IMR-90 (cell line): ENCODE results near the gene MAML2. TPM values are rescaled to one million over a fixed set of nuclear protein-coding genes. Genes with fewer than 3 reads are reported as not detected.

Experiments used
- ATAC-seq: fragments of 200-7000 bp; cut with Tn5 transposase; 2 replicates; pipeline ENCODE4 v1.9.1; 2020; ENCODE audit warnings: low read depth, mild to moderate bottlenecking, moderate library complexity
- BruUV-seq: library from RNA; stranded (reverse); fragments of 400-500 nt; replicated peaks from 2 replicates; lab custom pipeline; 2021; lab: Mats Ljungman, UMichigan
- CTCF ChIA-PET: fragments of 300-600 bp; formaldehyde crosslinking; extraction: SDS; loops from one replicate; lab custom pipeline; 2021; ENCODE audit warnings: antibody characterized with exemption; lab: Yijun Ruan, JAX
- POLR2A ChIA-PET: fragments of 300-600 bp; sonication (Branson Sonifier 250); formaldehyde crosslinking; loops from one replicate; lab custom pipeline; 2022; ENCODE audit warnings: antibody characterized with exemption; ENCODE audit not compliant: unreplicated experiment; lab: Charles Lee
- DNase-seq: peaks from one replicate; pipeline ENCODE4 v3.0.0; 2013
- H2AFZ ChIP-seq: replicated peaks from 2 replicates; pipeline ENCODE3; 2013; ENCODE audit warnings: low read length, mild to moderate bottlenecking; ENCODE audit not compliant: poor library complexity
- H2AK5ac ChIP-seq: 2 replicates; pipeline ENCODE4 v1.6.1; 2013; ENCODE audit warnings: low read depth, low read length, inconsistent platforms
- H2AK9ac ChIP-seq: replicated peaks from 2 replicates; pipeline ENCODE3; 2013; ENCODE audit warnings: mild to moderate bottlenecking, low read depth, low read length, moderate library complexity; ENCODE audit not compliant: poor library complexity
- H2BK120ac ChIP-seq: 2 replicates; pipeline ENCODE4 v1.6.1; 2013; ENCODE audit warnings: low read depth, low read length, inconsistent platforms
- H2BK15ac ChIP-seq: 3 replicates; pipeline ENCODE4 v1.6.1; 2013; ENCODE audit warnings: low read depth, low read length, inconsistent platforms
- H2BK20ac ChIP-seq: 2 replicates; pipeline ENCODE4 v1.6.1; 2013; ENCODE audit warnings: low read depth, mild to moderate bottlenecking, inconsistent platforms, low read length, moderate library complexity
- H2BK5ac ChIP-seq: 2 replicates; pipeline ENCODE4 v1.6.1; 2013; ENCODE audit warnings: mild to moderate bottlenecking, low read depth, low read length, inconsistent platforms; ENCODE audit not compliant: poor library complexity, severe bottlenecking
- H3K14ac ChIP-seq: replicated peaks from 2 replicates; pipeline ENCODE4 v1.6.1; 2013; ENCODE audit warnings: low read depth, low read length, inconsistent platforms
- H3K18ac ChIP-seq: 2 replicates; pipeline ENCODE4 v1.6.1; 2013; ENCODE audit warnings: low read depth, low read length, control low read depth
- H3K23ac ChIP-seq: 2 replicates; pipeline ENCODE4 v1.6.1; 2013; ENCODE audit warnings: low read depth, low read length, inconsistent platforms
- H3K27ac ChIP-seq: 2 replicates; pipeline ENCODE4 v1.5.1; 2013; ENCODE audit warnings: mild to moderate bottlenecking, control low read depth, low read length; ENCODE audit not compliant: insufficient read depth
- H3K27me3 ChIP-seq: 2 replicates; pipeline ENCODE4 v1.6.1; 2013; ENCODE audit warnings: low read length; ENCODE audit not compliant: control insufficient read depth, insufficient read depth
- H3K36me3 ChIP-seq: 2 replicates; pipeline ENCODE4 v1.6.1; 2013; ENCODE audit warnings: low read length, mixed read lengths; ENCODE audit not compliant: control insufficient read depth, insufficient read depth
- H3K4ac ChIP-seq: 2 replicates; pipeline ENCODE4 v1.6.1; 2013; ENCODE audit warnings: low read depth, low read length, inconsistent platforms
- H3K4me1 ChIP-seq: 2 replicates; pipeline ENCODE4 v1.6.1; 2013; ENCODE audit warnings: low read length, mixed read lengths; ENCODE audit not compliant: control insufficient read depth, insufficient read depth
- H3K4me2 ChIP-seq: 2 replicates; pipeline ENCODE4 v1.6.1; 2013; ENCODE audit warnings: low read depth, mild to moderate bottlenecking, control low read depth, low read length, moderate library complexity
- H3K4me3 ChIP-seq: 2 replicates; pipeline ENCODE4 v1.5.1; 2013; ENCODE audit warnings: low read depth, mild to moderate bottlenecking, control low read depth, low read length, moderate library complexity; ENCODE audit not compliant: insufficient read depth
- H3K56ac ChIP-seq: 2 replicates; pipeline ENCODE4 v1.6.1; 2013; ENCODE audit warnings: low read length, inconsistent platforms; ENCODE audit not compliant: insufficient read depth; ENCODE audit errors: extremely low read depth
- H3K79me1 ChIP-seq, 2 experiments: 2 replicates each; pipeline ENCODE4 v1.6.1; 2013; ENCODE audit warnings: low read length in 2 of 2, inconsistent platforms in 1 of 2, low read depth in 1 of 2
- H3K9ac ChIP-seq: 2 replicates; pipeline ENCODE4 v1.6.1; 2013; ENCODE audit warnings: low read depth, low read length, control low read depth
- H3K9me1 ChIP-seq: 2 replicates; pipeline ENCODE4 v1.6.1; 2013; ENCODE audit warnings: low read length, inconsistent platforms; ENCODE audit not compliant: insufficient read depth
- H3K9me3 ChIP-seq: 2 replicates; pipeline ENCODE4 v1.6.1; 2013; ENCODE audit warnings: low read length; ENCODE audit not compliant: control insufficient read depth, insufficient read depth
- H4K20me1 ChIP-seq: 2 replicates; pipeline ENCODE4 v1.6.1; 2013; ENCODE audit warnings: low read length, inconsistent platforms; ENCODE audit not compliant: insufficient read depth
- H4K5ac ChIP-seq: 2 replicates; pipeline ENCODE4 v1.6.1; 2013; ENCODE audit warnings: mild to moderate bottlenecking, low read depth, low read length, control low read depth
- H4K8ac ChIP-seq, 2 experiments: 2 replicates each; pipeline ENCODE4 v1.6.1; 2013; ENCODE audit warnings: low read depth in 2 of 2, low read length in 2 of 2, control low read depth in 1 of 2, inconsistent platforms in 1 of 2
- H4K91ac ChIP-seq: 2 replicates; pipeline ENCODE4 v1.6.1; 2013; ENCODE audit warnings: low read depth, low read length, inconsistent platforms; ENCODE audit not compliant: insufficient read depth
- BHLHE40 ChIP-seq: fragments of 150-350 bp; IDR thresholded peaks from 2 replicates; pipeline ENCODE4 v1.6.1; 2016; ENCODE audit warnings: mild to moderate bottlenecking, low read depth, low read length
- POLR2A ChIP-seq: IDR thresholded peaks from 2 replicates; pipeline ENCODE4 v1.6.1; 2012; ENCODE audit warnings: mild to moderate bottlenecking, low read depth, low read length
- RCOR1 ChIP-seq: IDR thresholded peaks from 2 replicates; pipeline ENCODE4 v1.6.1; 2012; ENCODE audit warnings: mild to moderate bottlenecking, low read length, improper control_type of control experiment; ENCODE audit not compliant: insufficient replicate concordance
- WGBS, 2 experiments: methylation state at CpG; one replicate each; pipeline versions ENCODE4 v1.1.5 to v1.1.7; 2013; ENCODE audit warnings: missing lambda C conversion rate in 2 of 2; ENCODE audit not compliant: insufficient read length in 1 of 2; ENCODE audit errors: extremely low coverage in 2 of 2; 5-methylcytosine and 5-hydroxymethylcytosine counted together
- dilution Hi-C: fragments of 300-500 bp; cut with HindIII; formaldehyde crosslinking; loops from one replicate; pipeline ENCODE4 v1.14.3; 2018; ENCODE audit warnings: low sequenced_read_pairs; ENCODE audit not compliant: unreplicated experiment
- in situ Hi-C: fragments of 300-500 bp; cut with MboI; formaldehyde crosslinking; loops from 3 replicates; pipeline ENCODE4 v1.14.3; 2019; ENCODE audit warnings: low sequenced_read_pairs, inconsistent platforms, mixed read lengths
- intact Hi-C: fragments of 100-400 bp; cut with micrococcal nuclease; formaldehyde crosslinking; loops from 2 replicates; pipeline ENCODE4 v1.10.0; 2022
- polyA plus RNA-seq, 3 experiments: library from polyadenylated mRNA; depleted of rRNA; stranded (reverse); fragments of >200 nt; gene quantifications; 2 replicates each; pipeline ENCODE4 v1.2.3, GENCODE V29; 2012; ENCODE audit warnings: low replicate concordance in 1 of 3
- total RNA-seq: library from RNA; depleted of rRNA; stranded (reverse); fragments of >200 nt; gene quantifications from 2 replicates; pipeline ENCODE4 v1.2.3, GENCODE V29; 2012

The MAML2 gene
- total and polyA plus RNA-seq, 2 of the 4 experiments (the other 2 are of a cell fraction), result 15.0 to 19.5 TPM

DNA sequence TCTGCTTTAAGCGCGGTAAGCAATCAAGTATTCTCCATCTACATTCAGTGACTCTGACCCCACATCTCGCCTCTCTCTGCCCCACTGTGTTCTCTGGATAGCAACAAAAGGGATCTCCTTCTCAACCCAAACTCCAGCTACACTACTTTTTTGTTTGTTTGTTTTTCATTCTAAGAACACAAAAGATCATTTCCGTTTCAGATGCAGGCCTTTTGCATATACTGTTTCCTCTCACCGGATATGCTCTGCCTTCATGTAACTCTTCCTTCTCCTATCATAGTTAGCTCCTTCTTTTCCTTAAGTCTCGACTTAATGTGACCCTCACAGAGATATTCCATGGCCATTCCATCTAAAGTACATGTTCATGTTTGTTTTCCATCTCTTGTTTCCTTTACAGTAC lies 239.3 kb downstream of the MAML2 start:
- ATAC-seq (no peak), DNase-seq (no peak)
- WGBS, 2 experiments, result 86% methylated on average over 2 of the region's 6 CpGs; no CpG with 5 or more reads in 1 of the 2 experiments
- Histone ChIP-seq H2BK15ac (peak overlapping the region; percentile 82; the same call in 2 of the 3 replicates), H2AK9ac (no peak overlapping the region), H3K4me2 (no peak overlapping the region), H3K27me3 (no peaks in the 10 kb centered on the region), H3K36me3 (no peaks in the 10 kb centered on the region), H3K14ac (peak overlapping the region; percentile 42), H3K23ac (peak overlapping the region; percentile 66; the same call in 1 of the 2 replicates), H4K5ac (no peak overlapping the region; the same call in 1 of the 2 replicates), H3K9ac (no peak overlapping the region), H4K20me1 (no peaks in the 10 kb centered on the region), H2BK120ac (peak overlapping the region; percentile 84), H3K18ac (peak overlapping the region; percentile 86; the same call in 1 of the 2 replicates), H3K9me3 (no peaks in the 10 kb centered on the region), H3K4ac (peak overlapping the region; percentile 79), H2AFZ (no peak overlapping the region), H3K56ac (no peak overlapping the region), H2BK5ac (peak overlapping the region; percentile 73), H3K27ac (peak overlapping the region; percentile 31; the same call in 1 of the 2 replicates), H3K4me3 (no peak overlapping the region), H3K4me1 (peaks cover 17% of the 10 kb centered on the region), H4K8ac (peak overlapping the region in 1 of 2 experiments; percentile 71; a peak in 1 of 4 replicates), H3K9me1 (peaks cover 12% of the 10 kb centered on the region; the same call in 1 of the 2 replicates), H2BK20ac (peak overlapping the region; percentile 59), H2AK5ac (peak overlapping the region; percentile 75; the same call in 1 of the 2 replicates), H4K91ac (peak overlapping the region; percentile 69; the same call in 1 of the 2 replicates), H3K79me1 (peaks cover 36 to 62% of the 10 kb centered on the region in 2 experiments)
- TF ChIP-seq POLR2A (no peak), BHLHE40 (no peak), RCOR1 (no peak)
- ChIA-PET CTCF (interaction anchor here (1.2 kb wide), 1 partner anchor 236 kb away, joined by 3 read pairs; no protein-coding TSS in a partner anchor), POLR2A (no interaction called here)
- intact Hi-C loops, result no loop called here
- dilution Hi-C loops, result no loop called here
- no TSS peak for BruUV-seq
- in situ Hi-C loops, result no loop called here
